Activated T-cell treated with anti-CD3 and anti-CD28 coated beads for 24 hours (primary cell): Measurements from ENCODE around the gene OR2G3.
A peak's percentile ranks its signal among the peaks of the same experiment; 100 is the strongest.

Experiments
- DNase-seq: peaks from one replicate; pipeline ENCODE4 v3.0.0-alpha.2; 2020; ENCODE audit warnings: low read depth

OR2G3 gene

DNA sequence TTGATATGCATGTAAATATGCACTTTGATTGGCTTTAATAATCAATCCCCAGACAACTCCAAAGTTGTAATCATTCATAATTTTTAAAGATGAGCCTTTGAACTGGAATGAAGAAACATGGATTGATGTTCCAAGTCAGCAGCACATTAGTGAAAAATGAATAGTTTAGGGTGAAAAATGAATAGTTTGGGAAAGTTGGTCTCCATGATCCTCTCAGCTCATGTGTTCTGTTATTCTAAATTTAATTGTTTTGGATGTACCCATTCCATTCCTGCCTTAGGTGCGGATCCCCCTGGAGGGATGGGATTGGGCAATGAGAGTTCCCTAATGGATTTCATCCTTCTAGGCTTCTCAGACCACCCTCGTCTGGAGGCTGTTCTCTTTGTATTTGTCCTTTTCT is at the start of gene OR2G3:
OR2G3 (plus strand) TSS at position 301 of the 400 bp plus-strand sequence; CDS start at position 301, 0 bp downstream.
- no peak for DNase-seq

DNA sequence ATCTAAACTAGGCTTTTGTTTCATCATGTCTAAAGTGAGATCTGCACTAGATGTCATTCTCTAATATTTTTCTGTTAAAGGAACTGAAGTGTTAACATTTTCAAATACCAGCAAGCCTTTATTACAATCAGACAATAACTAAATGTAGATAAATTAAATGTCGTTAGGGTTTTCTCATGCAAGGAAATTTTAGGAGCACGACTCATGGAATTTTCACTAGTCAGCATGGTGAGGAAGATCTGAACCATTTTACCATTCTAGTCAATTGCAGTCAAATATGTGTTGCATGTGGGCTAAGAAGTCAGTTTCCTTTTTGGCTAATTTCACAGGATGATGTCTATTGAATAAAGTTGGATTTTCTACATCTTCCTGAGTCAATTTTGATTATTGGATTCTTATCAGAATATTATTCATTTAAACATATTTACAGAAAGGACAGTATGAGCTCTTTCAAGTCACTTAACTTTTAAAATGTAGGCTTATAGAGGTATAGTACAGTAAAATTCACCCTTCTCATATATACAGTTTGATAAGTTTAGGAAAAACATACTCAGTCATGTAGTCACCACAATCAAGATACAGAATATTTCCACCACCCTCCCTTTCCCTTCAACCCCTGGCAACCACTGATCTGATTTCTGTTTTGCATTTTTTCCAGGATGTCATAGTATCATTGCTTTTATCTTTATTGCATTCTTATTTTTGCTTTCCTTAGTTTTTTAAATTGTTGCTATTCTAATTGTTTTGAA is 47.3 kb upstream of the OR2G3 start:
- no peak for DNase-seq

GRCh38 chr1:247561711-247562110 is 43.7 kb upstream of the OR2G3 start:
- DNase-seq = no peak

DNA sequence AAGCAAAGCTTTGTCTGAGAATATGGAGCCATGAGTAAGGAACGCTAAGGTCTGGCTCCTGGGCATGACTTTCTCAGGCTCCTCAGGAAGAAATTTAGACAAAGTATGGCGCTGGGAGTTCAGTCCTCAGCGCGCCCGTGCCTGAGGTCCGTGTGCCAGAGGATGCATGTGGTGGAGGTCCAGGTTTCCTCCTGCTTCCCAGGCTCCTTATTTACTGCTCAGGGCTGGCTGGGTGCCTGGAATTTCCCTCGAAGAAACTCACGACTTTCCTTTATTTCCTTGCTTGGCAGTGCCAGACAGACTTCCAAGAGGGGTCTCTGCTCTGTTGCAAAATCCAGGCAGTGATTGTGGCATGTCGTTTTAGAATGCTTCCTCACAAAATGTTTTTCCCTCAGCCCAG is 43.2 kb upstream of the OR2G3 start:
- DNase-seq = no peak

- no peak for DNase-seq
Observed at GRCh38 chr1:247574236-247574635, 31.1 kb upstream of the OR2G3 start.

- no peak for DNase-seq
Observed at GRCh38 chr1:247574664-247575063, 30.7 kb upstream of the OR2G3 start.

GRCh38 chr1:247576514-247576913 is 28.9 kb upstream of the OR2G3 start:
- no peak for DNase-seq

DNA sequence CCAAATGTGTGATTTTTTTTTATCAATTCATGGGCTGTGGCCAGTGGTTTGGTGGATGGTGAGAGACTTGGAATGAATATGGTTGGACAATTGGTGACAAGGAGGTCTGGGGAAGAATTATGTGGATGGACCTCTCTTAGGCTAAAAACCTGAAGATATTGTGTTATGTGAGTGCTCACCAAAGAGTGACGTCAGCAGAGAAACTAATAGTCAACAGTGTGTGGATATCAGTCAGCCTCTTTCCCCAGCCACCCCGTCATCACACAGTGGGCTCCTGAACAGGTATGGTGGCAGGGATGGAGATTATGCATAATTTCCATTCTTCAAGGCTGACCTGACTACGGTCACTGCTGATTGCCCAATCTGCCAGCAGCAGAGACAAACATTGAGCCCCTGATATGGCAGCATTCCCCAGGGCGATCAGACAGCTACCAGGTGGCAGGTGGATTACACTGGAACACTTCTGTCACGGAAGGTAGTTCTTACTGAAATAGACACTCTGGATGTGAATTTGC is 26.4 kb upstream of the OR2G3 start:
- DNase-seq = no peak

DNA sequence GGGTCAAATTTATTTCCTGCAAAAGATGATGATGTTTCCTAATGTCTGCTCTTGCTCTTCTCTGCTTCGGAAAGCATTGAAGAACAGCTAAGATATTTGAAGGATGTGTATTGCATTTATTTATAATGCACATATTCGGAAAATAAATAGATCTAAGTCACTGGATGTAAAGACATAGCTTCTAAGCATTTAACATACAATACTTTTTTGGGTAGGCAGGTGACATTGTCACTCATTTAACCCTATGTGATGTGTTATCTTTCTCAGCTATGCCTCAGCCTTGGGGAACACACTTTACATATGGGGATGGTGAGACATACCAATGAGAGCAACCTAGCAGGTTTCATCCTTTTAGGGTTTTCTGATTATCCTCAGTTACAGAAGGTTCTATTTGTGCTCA is 17.3 kb upstream of the OR2G3 start, which contains the start of gene OR2G2:
OR2G2 (plus strand) TSS at position 301 of the 400 bp plus-strand sequence; CDS start at position 301, 0 bp downstream.
- no peak for DNase-seq

DNA sequence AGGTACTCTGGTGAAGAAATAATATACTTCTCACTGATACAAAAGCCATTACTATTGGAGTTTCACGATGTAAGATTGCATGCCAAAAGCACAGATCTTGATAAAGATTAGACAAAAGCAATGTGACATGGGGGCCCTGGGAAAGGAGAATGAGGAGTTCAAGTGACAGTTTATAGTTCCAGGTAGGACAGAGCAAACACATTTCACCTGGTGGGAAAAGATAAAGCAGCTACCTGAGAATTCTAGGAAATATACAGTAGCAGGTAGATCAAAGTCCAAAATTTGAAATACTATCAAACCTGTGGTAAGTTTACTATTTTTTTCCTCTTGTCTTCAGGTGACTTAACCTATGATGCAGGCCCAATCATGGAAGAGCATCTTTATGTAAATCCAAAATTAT is 8.0 kb downstream of the OR2G3 start:
- no peak for DNase-seq

DNA sequence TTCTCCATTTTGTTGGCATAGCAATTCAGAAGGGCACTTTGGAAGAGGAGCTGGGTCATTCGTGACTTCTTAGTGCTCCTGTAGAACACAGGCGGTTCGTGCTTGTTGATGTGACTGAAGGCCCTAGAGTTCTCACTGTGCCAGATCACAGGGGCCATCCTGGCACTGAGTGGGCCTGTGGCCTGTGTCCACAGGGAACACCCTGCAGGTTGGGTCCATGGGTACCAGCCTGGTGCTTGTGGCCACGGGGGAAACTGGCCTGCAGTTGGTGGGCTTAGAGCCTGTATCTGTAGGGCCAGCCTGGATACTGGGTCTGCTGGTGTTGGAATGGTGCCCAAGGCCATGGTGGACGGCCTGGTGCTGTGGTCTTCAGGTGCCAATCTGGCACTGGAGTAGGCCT is 9.2 kb downstream of the OR2G3 start:
- DNase-seq = no peak

GRCh38 chr1:247627951-247628350 is 22.6 kb downstream of the OR2G3 start:
- DNase-seq = no peak

GRCh38 chr1:247638011-247638410 is 32.6 kb downstream of the OR2G3 start:
- DNase-seq = no peak

- DNase-seq = no peak
Observed at GRCh38 chr1:247638781-247639180, 33.4 kb downstream of the OR2G3 start.

DNA sequence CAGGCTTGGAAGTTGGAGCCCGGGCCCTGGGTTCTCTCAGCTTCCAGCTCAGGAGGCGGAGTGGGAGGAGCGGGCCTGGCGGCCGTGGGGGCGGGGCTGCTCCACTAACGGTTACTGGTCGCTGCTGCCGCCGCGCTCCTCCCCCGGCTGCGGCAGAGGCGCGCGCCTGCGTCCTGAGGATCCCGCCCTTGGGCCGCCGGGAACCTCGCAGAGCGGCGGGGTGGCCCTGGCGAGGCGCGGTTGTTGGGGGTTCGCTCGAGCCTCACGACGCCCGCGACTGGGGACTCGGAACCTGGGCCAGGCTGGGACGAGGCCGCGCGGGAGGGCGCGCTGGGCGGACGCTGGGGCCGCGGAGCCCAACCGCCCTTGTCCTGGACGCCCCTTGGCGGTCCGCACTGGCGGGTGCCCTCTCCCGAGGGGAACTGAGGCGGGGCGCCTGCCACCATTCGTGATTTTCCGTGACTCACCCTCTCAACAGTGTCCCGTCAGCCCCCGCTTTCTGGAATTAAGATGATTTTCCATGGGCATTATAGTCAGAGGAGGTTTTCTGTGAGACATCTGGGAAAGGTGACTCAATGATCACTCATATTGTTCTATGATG is 34.1 kb downstream of the OR2G3 start:
- peak; percentile 12 for DNase-seq

DNA sequence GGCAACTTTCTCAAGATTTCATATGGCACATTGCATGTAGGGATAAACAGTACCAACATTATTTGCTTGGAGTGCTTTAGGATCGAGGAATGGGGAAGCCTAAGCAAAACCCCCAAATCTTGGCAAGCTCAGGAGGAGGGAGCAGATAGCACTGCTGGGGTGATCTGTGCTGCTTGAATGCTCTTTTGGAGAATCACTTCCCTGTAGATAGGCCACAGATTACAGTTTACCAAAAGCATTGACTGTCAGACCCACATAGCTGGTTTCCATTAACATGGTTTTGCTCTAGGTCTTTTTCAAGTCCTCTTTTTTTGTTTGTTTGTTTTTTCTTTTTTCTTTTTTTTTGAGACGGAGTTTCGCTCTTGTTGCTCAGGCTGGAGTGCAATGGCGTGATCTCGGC is 37.4 kb downstream of the OR2G3 start:
- no peak for DNase-seq

GRCh38 chr1:247646867-247647266 is 41.5 kb downstream of the OR2G3 start:
- no peak for DNase-seq

DNA sequence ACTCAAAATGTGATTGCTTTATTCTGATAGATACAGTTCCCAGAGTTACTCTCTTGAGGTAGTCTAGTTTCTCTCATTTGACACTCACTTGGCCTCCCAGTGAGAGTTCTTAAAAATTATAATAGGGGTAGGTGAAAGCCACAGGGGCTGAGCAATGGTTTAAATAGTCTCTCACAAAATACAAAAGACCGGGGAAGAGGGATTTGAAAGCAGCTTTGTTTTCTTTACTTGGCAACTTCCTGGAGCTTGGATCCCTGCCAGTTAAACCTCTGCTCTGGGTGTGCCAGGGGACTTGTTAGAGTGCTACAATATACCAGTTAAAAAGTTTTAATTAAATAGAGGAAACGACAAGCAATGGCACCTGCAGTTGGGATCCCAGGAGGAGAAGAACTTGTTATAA is 42.5 kb downstream of the OR2G3 start:
- no peak for DNase-seq

- no peak for DNase-seq
Observed at GRCh38 chr1:247653040-247653439, 47.7 kb downstream of the OR2G3 start.
